ENCODE data around the gene KRTAP5-2. TPM values are rescaled to one million over a fixed set of nuclear protein-coding genes. Genes with fewer than 3 reads are reported as not detected.
"Not testable (repeated sequence)": the region's sequence is repeated elsewhere in the genome, so short reads cannot be mapped to it uniquely, and the experiment has no call there.

Gene KRTAP5-2
- total RNA-seq, 1 donor from 2014 or later, result not detected

DNA sequence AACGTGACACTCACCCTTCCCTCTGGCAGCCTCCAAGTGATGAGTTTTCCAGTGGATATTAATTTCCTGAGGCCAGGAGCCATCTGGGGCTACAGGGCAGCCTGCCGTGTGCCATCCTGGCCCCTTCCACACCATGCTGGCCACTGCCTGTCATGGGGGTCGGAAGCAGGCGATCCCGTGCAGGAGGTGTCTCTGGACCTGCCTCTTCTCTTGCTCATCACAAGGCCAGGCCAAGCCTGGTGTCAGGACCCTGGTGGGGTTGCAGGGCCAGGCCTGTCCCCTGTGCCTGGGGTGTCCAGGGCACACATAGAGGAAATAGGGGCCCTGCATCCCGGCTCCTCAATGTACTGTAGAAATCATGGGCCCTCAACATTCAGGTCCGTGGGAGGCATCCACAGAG is 6.6 kb upstream of the KRTAP5-2 start:
- H3K36me3 Mint-ChIP-seq (ENCODE audit: low read depth, unreplicated experiment), result no peaks in the 10 kb centered on the region
- H3K27ac Mint-ChIP-seq (ENCODE audit: unreplicated experiment), result no peak overlapping the region
- TF ChIP-seq, protein P1, sequence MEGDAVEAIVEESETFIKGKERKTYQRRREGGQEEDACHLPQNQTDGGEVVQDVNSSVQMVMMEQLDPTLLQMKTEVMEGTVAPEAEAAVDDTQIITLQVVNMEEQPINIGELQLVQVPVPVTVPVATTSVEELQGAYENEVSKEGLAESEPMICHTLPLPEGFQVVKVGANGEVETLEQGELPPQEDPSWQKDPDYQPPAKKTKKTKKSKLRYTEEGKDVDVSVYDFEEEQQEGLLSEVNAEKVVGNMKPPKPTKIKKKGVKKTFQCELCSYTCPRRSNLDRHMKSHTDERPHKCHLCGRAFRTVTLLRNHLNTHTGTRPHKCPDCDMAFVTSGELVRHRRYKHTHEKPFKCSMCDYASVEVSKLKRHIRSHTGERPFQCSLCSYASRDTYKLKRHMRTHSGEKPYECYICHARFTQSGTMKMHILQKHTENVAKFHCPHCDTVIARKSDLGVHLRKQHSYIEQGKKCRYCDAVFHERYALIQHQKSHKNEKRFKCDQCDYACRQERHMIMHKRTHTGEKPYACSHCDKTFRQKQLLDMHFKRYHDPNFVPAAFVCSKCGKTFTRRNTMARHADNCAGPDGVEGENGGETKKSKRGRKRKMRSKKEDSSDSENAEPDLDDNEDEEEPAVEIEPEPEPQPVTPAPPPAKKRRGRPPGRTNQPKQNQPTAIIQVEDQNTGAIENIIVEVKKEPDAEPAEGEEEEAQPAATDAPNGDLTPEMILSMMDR (IDR thresholded peaks at IDR 0.05; ENCODE audit: unreplicated experiment), result no peak
- DNase-seq (ENCODE audit: low spot score), result no peak
- no peaks in the 10 kb centered on the region for H3K4me1 Mint-ChIP-seq (ENCODE audit: unreplicated experiment)
- no peak overlapping the region for H3K4me3 Mint-ChIP-seq (ENCODE audit: unreplicated experiment)
- peaks cover 5% of the 10 kb centered on the region for H3K9me3 Mint-ChIP-seq (ENCODE audit: unreplicated experiment)
- peaks cover 3% of the 10 kb centered on the region for H3K27me3 Mint-ChIP-seq (ENCODE audit: unreplicated experiment)

DNA sequence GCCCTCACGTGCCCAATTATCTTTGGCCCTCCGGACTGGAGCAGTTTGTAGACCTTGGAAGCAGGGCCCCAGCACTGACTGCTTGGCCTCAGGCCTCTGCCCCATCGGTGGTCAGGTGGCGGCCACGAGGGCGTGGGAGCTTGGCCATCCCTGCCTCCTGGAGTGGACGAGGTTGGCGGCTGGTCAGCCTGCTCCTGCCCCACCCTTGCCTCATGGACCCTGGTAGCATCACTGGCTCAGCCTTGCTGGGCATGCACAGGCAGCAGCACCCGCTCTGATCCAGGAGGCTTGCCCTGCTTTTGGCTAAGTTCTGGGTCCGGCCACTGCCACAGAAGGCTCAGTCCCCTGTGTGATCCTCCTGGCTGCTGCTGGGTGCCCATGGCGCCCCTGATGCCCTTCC is 6.1 kb upstream of the KRTAP5-2 start:
- Mint-ChIP-seq H3K27ac (ENCODE audit: unreplicated experiment) (no peak overlapping the region), H3K27me3 (ENCODE audit: unreplicated experiment) (peaks cover 3% of the 10 kb centered on the region), H3K4me1 (ENCODE audit: unreplicated experiment) (no peaks in the 10 kb centered on the region), H3K9me3 (ENCODE audit: unreplicated experiment) (peaks cover 5% of the 10 kb centered on the region), H3K36me3 (ENCODE audit: low read depth, unreplicated experiment) (no peaks in the 10 kb centered on the region), H3K4me3 (ENCODE audit: unreplicated experiment) (no peak overlapping the region)
- DNase-seq (ENCODE audit: low spot score), result no peak
- TF ChIP-seq, protein P1 (IDR thresholded peaks at IDR 0.05; ENCODE audit: unreplicated experiment), result no peak

DNA sequence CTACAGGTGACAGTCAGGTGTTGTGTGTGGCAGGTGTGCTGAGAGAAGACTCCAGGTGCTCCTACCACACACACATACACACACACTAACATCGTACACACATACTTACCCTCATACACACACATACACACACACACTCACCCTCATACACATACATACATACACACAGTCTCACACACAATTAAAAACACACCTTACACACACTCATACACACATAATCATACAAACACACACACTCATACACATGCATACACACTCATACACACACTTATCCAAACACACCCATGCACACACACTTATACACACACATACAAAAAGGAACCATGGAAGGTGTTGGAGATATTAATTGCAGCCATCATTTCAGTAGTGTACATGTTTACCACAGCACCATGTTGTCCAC is 5.5 kb upstream of the KRTAP5-2 start:
- Mint-ChIP-seq H3K27ac (ENCODE audit: unreplicated experiment) (no peak overlapping the region), H3K36me3 (ENCODE audit: low read depth, unreplicated experiment) (no peaks in the 10 kb centered on the region), H3K9me3 (ENCODE audit: unreplicated experiment) (peaks cover 5% of the 10 kb centered on the region), H3K4me3 (ENCODE audit: unreplicated experiment) (no peak overlapping the region), H3K4me1 (ENCODE audit: unreplicated experiment) (no peaks in the 10 kb centered on the region), H3K27me3 (ENCODE audit: unreplicated experiment) (peaks cover 2% of the 10 kb centered on the region)
- DNase-seq (ENCODE audit: low spot score), result no peak
- TF ChIP-seq, protein P1 (IDR thresholded peaks at IDR 0.05; ENCODE audit: unreplicated experiment), result no peak

- H3K27me3 Mint-ChIP-seq (ENCODE audit: unreplicated experiment); H3K9me3 Mint-ChIP-seq (ENCODE audit: unreplicated experiment); H3K4me3 Mint-ChIP-seq (ENCODE audit: unreplicated experiment); H3K27ac Mint-ChIP-seq (ENCODE audit: unreplicated experiment); DNase-seq (ENCODE audit: low spot score); H3K36me3 Mint-ChIP-seq (ENCODE audit: low read depth, unreplicated experiment): not testable (repeated sequence)
- peaks cover 11% of the 10 kb centered on the region for H3K4me1 Mint-ChIP-seq (ENCODE audit: unreplicated experiment)
These were observed 3.6 kb upstream of the KRTAP5-2 start for GRCh38 chr11:1601663-1602062.

GRCh38 chr11:1600626-1601025 is 2.5 kb upstream of the KRTAP5-2 start:
- no peak for DNase-seq (ENCODE audit: low spot score)
- Mint-ChIP-seq H3K36me3 (ENCODE audit: low read depth, unreplicated experiment) (no peaks in the 10 kb centered on the region), H3K9me3 (ENCODE audit: unreplicated experiment) (peaks cover 5% of the 10 kb centered on the region), H3K27ac (ENCODE audit: unreplicated experiment) (no peak overlapping the region), H3K4me3 (ENCODE audit: unreplicated experiment) (no peak overlapping the region), H3K27me3 (ENCODE audit: unreplicated experiment) (peaks cover 2% of the 10 kb centered on the region), H3K4me1 (ENCODE audit: unreplicated experiment) (peaks cover 22% of the 10 kb centered on the region)
- TF ChIP-seq, protein P1 (IDR thresholded peaks at IDR 0.05; ENCODE audit: unreplicated experiment), result no peak

DNA sequence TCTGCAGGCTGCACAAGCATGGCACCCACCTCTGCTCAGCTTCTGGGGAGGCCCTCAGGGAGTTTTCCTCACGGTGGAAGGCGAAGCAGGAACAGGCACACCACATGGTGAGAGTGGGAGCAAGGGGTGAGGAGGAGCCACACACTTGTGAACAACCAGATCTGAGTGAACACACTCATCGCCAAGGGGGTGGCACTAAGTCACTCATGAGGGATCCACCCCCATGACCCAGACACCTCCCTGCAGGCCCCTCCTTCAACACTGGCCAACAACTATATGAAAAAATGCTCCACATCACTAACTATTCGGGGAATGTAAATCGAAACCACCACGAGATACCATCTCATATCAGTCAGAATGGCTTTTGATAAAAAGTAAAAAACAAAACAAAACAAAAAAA is 722 bp upstream of the KRTAP5-2 start:
- Mint-ChIP-seq H3K4me1 (ENCODE audit: unreplicated experiment) (peaks cover 25% of the 10 kb centered on the region), H3K36me3 (ENCODE audit: low read depth, unreplicated experiment) (no peaks in the 10 kb centered on the region), H3K4me3 (ENCODE audit: unreplicated experiment) (no peak overlapping the region), H3K9me3 (ENCODE audit: unreplicated experiment) (peaks cover 5% of the 10 kb centered on the region), H3K27me3 (ENCODE audit: unreplicated experiment) (no peaks in the 10 kb centered on the region), H3K27ac (ENCODE audit: unreplicated experiment) (no peak overlapping the region)
- TF ChIP-seq, protein P1 (IDR thresholded peaks at IDR 0.05; ENCODE audit: unreplicated experiment), result no peak
- no peak for DNase-seq (ENCODE audit: low spot score)

DNA sequence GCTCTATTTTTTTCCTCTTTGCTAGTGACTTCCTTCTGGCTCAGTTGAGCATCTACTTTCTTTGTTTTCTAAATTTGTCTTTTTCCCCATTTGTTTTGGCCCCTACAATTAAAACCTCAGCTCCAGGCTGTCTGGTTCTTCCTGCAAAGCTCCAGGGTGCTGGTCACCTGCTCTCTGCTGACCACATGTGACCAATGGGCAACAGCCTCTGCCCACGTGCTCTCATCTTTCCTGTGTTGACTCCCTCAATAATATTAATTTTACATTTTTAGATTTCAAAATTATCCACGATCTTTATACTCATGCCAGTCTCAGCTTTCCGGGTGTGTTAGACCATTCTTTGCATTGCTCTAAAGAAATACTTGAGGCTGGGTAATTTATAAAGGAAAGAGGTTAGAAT is 312 bp upstream of the KRTAP5-2 start:
- not testable (repeated sequence) for H3K36me3 Mint-ChIP-seq (ENCODE audit: low read depth, unreplicated experiment); H3K9me3 Mint-ChIP-seq (ENCODE audit: unreplicated experiment); H3K4me3 Mint-ChIP-seq (ENCODE audit: unreplicated experiment); DNase-seq (ENCODE audit: low spot score); H3K27ac Mint-ChIP-seq (ENCODE audit: unreplicated experiment); H3K27me3 Mint-ChIP-seq (ENCODE audit: unreplicated experiment)
- H3K4me1 Mint-ChIP-seq (ENCODE audit: unreplicated experiment), result peaks cover 25% of the 10 kb centered on the region
